K562 (cell line): ENCODE results near the gene TMEM43. TPM values are rescaled to one million over a fixed set of nuclear protein-coding genes. Genes with fewer than 3 reads are reported as not detected.

Source experiments
- CBFB ChIP-seq: sonication (generic); formaldehyde crosslinking; IDR thresholded peaks from 2 replicates; pipeline ENCODE4 v1.4.0; 2020; ENCODE audit warnings: mild to moderate bottlenecking, missing genetic modification reagents
- CLOCK ChIP-seq: fragments of 250-450 bp; sonication (Bioruptor Pico); IDR thresholded peaks from 2 replicates; pipeline ENCODE4 v1.4.0; 2020; ENCODE audit warnings: mild to moderate bottlenecking, moderate library complexity, borderline replicate concordance
- DEAF1 ChIP-seq: fragments of 450-650 bp; formaldehyde crosslinking; IDR thresholded peaks from 2 replicates; pipeline ENCODE4 v1.4.0; 2020; ENCODE audit warnings: mild to moderate bottlenecking, moderate library complexity
- DNMT1 ChIP-seq: fragments of 450-650 bp; IDR thresholded peaks from 2 replicates; pipeline ENCODE4 v1.6.1; 2016; ENCODE audit warnings: antibody characterized with exemption, mild to moderate bottlenecking
- FOSL1 ChIP-seq: fragments of 200-800 bp; sonication (Bioruptor generic); conservative IDR thresholded peaks from 2 replicates; pipeline ENCODE4 v1.6.1; 2016; ENCODE audit warnings: missing genetic modification characterization, missing compliant biosample characterization
- GATA2 ChIP-seq: sonication (generic); formaldehyde crosslinking; IDR thresholded peaks from 2 replicates; pipeline ENCODE4 v1.4.0; 2020; ENCODE audit warnings: mild to moderate bottlenecking, missing genetic modification reagents
- GTF2A2 ChIP-seq: IDR thresholded peaks from 2 replicates; pipeline ENCODE4 v1.6.1; 2016; ENCODE audit warnings: mild to moderate bottlenecking, missing genetic modification characterization, missing compliant biosample characterization
- HCFC1 ChIP-seq: IDR thresholded peaks from 2 replicates; pipeline ENCODE4 v1.6.1; 2012; ENCODE audit warnings: low read depth, low read length, improper control_type of control experiment
- HOMEZ ChIP-seq: fragments of 250-450 bp; sonication (Bioruptor Pico); IDR thresholded peaks from 2 replicates; pipeline ENCODE4 v1.4.0; 2020; ENCODE audit warnings: mild to moderate bottlenecking, moderate library complexity
- NFE2 ChIP-seq: IDR thresholded peaks from 2 replicates; pipeline ENCODE4 v1.6.1; 2014; ENCODE audit warnings: antibody characterized with exemption, low read depth
- NR0B1 ChIP-seq: fragments of 450-650 bp; IDR thresholded peaks from one replicate; pipeline ENCODE4 v1.6.1; 2018; ENCODE audit warnings: mild to moderate bottlenecking, moderate library complexity; ENCODE audit not compliant: partially characterized antibody
- RBM39 ChIP-seq: fragments of 200-400 bp; formaldehyde crosslinking; optimal IDR thresholded peaks from 2 replicates; pipeline ENCODE3; 2018; ENCODE audit warnings: low read depth, low read length
- SMARCE1 ChIP-seq: fragments of 450-650 bp; IDR thresholded peaks from 2 replicates; pipeline ENCODE4 v1.7.1; 2016; ENCODE audit warnings: mild to moderate bottlenecking
- XRCC4 ChIP-seq: IDR thresholded peaks from one replicate; pipeline ENCODE4 v1.6.1; 2011; ENCODE audit not compliant: insufficient read depth, insufficient read length; ENCODE audit errors: extremely low read depth
- ZHX1 ChIP-seq: fragments of 150-350 bp; conservative IDR thresholded peaks from 2 replicates; pipeline ENCODE4 v1.6.1; 2014; ENCODE audit warnings: low read length
- polyA plus RNA-seq, 8 experiments: library from polyadenylated mRNA; depleted of rRNA in 4 of 8; stranded (reverse) in 5 of 8; unstranded in 3 of 8; fragments of >200 nt; fragmentation: Nextera tagmentation in 2 of 8; fragmentation: Illumina TruSeq in 1 of 8; extraction: Ambion mirVana in 2 of 8; extraction: Trizol in 1 of 8; gene quantifications; 2 replicates each; pipeline versions ENCODE4 v1.2.1 to v1.2.3, GENCODE V29; 2011 to 2014; ENCODE audit warnings: inconsistent platforms in 1 of 8, missing spikeins in 1 of 8
- total RNA-seq, 7 experiments: library from RNA; depleted of rRNA in 6 of 7; stranded (reverse); fragments of >200 nt in 6 of 7; fragmentation: Illumina TruSeq in 2 of 7; extraction: Trizol in 2 of 7; gene quantifications; 2 replicates each; pipeline versions ENCODE4 v1.2.1 to v1.2.3, GENCODE V29; 2011 to 2021; ENCODE audit warnings: low replicate concordance in 1 of 7

The TMEM43 gene
- total and polyA plus RNA-seq, 9 of the 15 experiments (the other 6 are each of a cell fraction or from before 2014, with no cell fraction given) = 16.7 to 46.1 (median 35.7) TPM

- TF ChIP-seq CLOCK (no peak), CBFB (peak; percentile 58; the same call in 1 of the 2 replicates), FOSL1 (tag) (peak; percentile 71), DNMT1 (no peak), HCFC1 (no peak), XRCC4 (no peak), GTF2A2 (tag) (no peak), HOMEZ (CRISPR knock-in tag) (no peak), ZHX1 (no peak), DEAF1 (CRISPR knock-in tag) (no peak), NR0B1 (no peak), RBM39 (no peak), GATA2 (CRISPR knock-in tag) (0 out of 2 replicates have a peak, but pooled peaks have one; percentile 16), SMARCE1 (no peak), NFE2 (no peak)
Observed at GRCh38 chr3:14126017-14126886, 1.4 kb downstream of the TMEM43 start (continued).
